Naive thymus-derived CD4-positive, alpha-beta T cell (primary cell): ENCODE results near the gene ZNF160. TPM values are rescaled to one million over a fixed set of nuclear protein-coding genes. Genes with fewer than 3 reads are reported as not detected.

ENCODE experiments used
- ATAC-seq: fragments of 150-1000 bp; cut with Tn5 transposase; 2 replicates; pipeline ENCODE4 v1.10.0; 2021; ENCODE audit warnings: mild to moderate bottlenecking, moderate library complexity
- CTCF ChIA-PET: fragments of 350-600 bp; sonication (Branson Sonifier 250); formaldehyde crosslinking; loops from one replicate; lab custom pipeline; 2021; ENCODE audit warnings: antibody characterized with exemption; lab: Charles Lee
- POLR2A ChIA-PET: fragments of 350-600 bp; sonication (Branson Sonifier 250); formaldehyde crosslinking; loops from one replicate; lab custom pipeline; 2021; ENCODE audit warnings: antibody characterized with exemption, inconsistent platforms; lab: Charles Lee
- DNase-seq, 9 donors: peaks; one replicate each; pipeline versions ENCODE4 v3.0.0 to v3.0.0-alpha.2; 2020 to 2022; ENCODE audit warnings: mixed read lengths in 1 of 9
- H3K27ac ChIP-seq: one replicate; pipeline ENCODE4 v1.7.0; 2013; ENCODE audit warnings: mild to moderate bottlenecking, low read depth, low read length, moderate library complexity
- H3K27me3 ChIP-seq, 2 donors: one replicate each; pipeline ENCODE4 v1.7.0; 2013; ENCODE audit warnings: low read length in 2 of 2, mild to moderate bottlenecking in 2 of 2, moderate library complexity in 2 of 2; ENCODE audit not compliant: control insufficient read depth in 2 of 2, insufficient read depth in 2 of 2
- H3K36me3 ChIP-seq, 3 experiments: 1 replicate in 2 of 3; 2 replicates in 1 of 3; pipeline ENCODE4 v1.7.0; 2013; ENCODE audit warnings: low read length in 3 of 3, mild to moderate bottlenecking in 3 of 3, moderate library complexity in 1 of 3; ENCODE audit not compliant: insufficient read depth in 3 of 3, control insufficient read depth in 2 of 3
- H3K4me1 ChIP-seq, 2 donors: one replicate each; pipeline ENCODE4 v1.7.0; 2013; ENCODE audit warnings: low read length in 2 of 2, mild to moderate bottlenecking in 2 of 2, moderate library complexity in 1 of 2; ENCODE audit not compliant: control insufficient read depth in 2 of 2, insufficient read depth in 2 of 2
- H3K4me3 ChIP-seq: 2 replicates; pipeline ENCODE4 v1.7.0; 2013; ENCODE audit warnings: mild to moderate bottlenecking, low read length
- H3K9me3 ChIP-seq, 3 experiments: 1 replicate in 2 of 3; 2 replicates in 1 of 3; pipeline ENCODE4 v1.7.0; 2013; ENCODE audit warnings: low read length in 3 of 3; ENCODE audit not compliant: control insufficient read depth in 2 of 3
- H3K27ac Mint-ChIP-seq, 9 donors: one replicate each; pipeline ENCODE4 v1.8.0; 2020 to 2022; ENCODE audit warnings: mixed read lengths in 9 of 9, mild to moderate bottlenecking in 8 of 9, moderate library complexity in 5 of 9, inconsistent platforms in 2 of 9
- H3K27me3 Mint-ChIP-seq, 5 donors: one replicate each; pipeline ENCODE4 v1.8.0; 2021 to 2022; ENCODE audit warnings: mixed read lengths in 5 of 5, mild to moderate bottlenecking in 1 of 5
- H3K36me3 Mint-ChIP-seq, 5 donors: one replicate each; pipeline ENCODE4 v1.8.0; 2020 to 2022; ENCODE audit warnings: mixed read lengths in 5 of 5, mild to moderate bottlenecking in 3 of 5, inconsistent platforms in 1 of 5
- H3K4me1 Mint-ChIP-seq, 7 donors: one replicate each; pipeline ENCODE4 v1.8.0; 2020 to 2022; ENCODE audit warnings: mixed read lengths in 7 of 7, mild to moderate bottlenecking in 3 of 7, inconsistent platforms in 1 of 7
- H3K4me3 Mint-ChIP-seq, 10 donors: one replicate each; pipeline ENCODE4 v1.8.0; 2020 to 2022; ENCODE audit warnings: mild to moderate bottlenecking in 10 of 10, mixed read lengths in 10 of 10, moderate library complexity in 6 of 10, inconsistent platforms in 2 of 10
- H3K9me3 Mint-ChIP-seq, 11 donors: one replicate each; pipeline ENCODE4 v1.8.0; 2020 to 2022; ENCODE audit warnings: mixed read lengths in 11 of 11, mild to moderate bottlenecking in 4 of 11, inconsistent platforms in 1 of 11, moderate library complexity in 1 of 11
- intact Hi-C, 2 donors: fragments of 100-400 bp; cut with micrococcal nuclease; formaldehyde crosslinking; loops; one replicate each; pipeline ENCODE4 v1.15.1; 2023
- polyA plus RNA-seq, 2 donors: library from polyadenylated mRNA; unstranded; fragments of 300-500 nt; fragmentation: Illumina TruSeq; gene quantifications; one replicate each; pipeline ENCODE4 v1.2.3, GENCODE V29; 2021
- total RNA-seq, 6 experiments: library from RNA in 5 of 6; stranded (reverse) in 5 of 6; gene quantifications; 1 replicate in 5 of 6; 2 replicates in 1 of 6; pipeline ENCODE4 v1.2.3 and lab custom pipeline; 2021 to 2026

ZNF160 gene
- total and polyA plus RNA-seq, 7 experiments from 2014 or later: 24.2 to 75.3 (median 40.9) TPM

DNA sequence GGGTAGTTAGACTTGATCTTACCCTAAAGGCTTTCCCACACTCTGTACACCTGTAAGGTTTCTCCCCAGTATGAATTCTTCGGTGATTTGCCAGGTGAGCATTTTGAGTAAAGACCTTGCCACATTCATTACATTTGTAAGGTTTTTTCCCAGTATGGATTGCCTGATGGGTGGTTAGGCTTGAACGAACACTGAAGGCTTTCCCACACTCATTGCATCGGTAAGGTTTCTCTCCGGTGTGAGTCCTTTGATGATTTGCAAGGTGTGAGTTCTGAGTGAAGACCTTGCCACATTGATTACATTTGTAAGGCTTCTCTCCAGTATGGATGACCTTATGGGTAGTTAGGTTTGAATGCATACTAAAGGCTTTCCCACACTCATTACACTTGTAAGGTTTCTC lies 35.0 kb downstream of the ZNF160 start:
- H3K9me3 Mint-ChIP-seq: peaks cover 14 to 94% (median 71%) of the 10 kb centered on the region in 11 donors
- POLR2A ChIA-PET: no interaction called here
- intact Hi-C loops: no loop called here

DNA sequence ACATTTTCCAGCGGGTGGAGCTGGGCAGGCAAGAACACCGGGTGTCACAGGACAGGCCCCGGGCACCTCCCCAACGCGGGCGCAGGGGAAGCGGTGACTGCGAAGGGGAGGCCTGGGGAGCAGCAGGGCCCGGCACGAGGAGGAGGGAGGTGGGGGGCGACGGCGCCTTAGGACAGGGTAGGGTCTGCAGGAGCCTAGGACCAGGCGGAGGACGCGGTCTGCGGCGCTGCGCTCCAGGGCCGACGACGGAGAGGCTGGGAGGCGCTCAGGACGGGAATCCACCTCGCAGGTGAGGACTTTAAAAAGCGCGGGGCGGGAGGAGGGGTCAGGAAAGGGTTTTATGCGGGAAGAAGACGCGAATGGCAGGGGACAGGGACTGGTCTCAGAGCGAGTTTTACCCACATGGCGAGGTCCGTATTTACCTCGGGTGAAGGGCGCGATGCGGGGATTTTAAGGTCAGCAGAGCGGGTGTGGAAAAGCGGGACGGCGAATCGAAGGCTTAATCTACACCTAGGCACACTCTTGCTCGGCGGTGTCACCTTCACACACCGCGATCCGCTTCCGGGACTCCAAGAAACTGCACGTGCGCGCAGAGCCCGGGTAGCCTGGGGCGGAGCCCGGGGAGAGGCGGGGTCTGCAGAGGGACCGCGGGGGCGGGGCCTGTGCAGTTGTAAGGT lies 45.2 kb downstream of the ZNF160 start:
- intact Hi-C loops: no loop called here
- peaks cover 0 to 63% (median 15%) of the 10 kb centered on the region in 3 experiments for H3K9me3 ChIP-seq
- POLR2A ChIA-PET: no interaction called here
- H3K27me3 ChIP-seq: no peaks in the 10 kb centered on the region
- Mint-ChIP-seq H3K27me3 (peaks cover 3 to 14% (median 8%) of the 10 kb centered on the region in 5 donors), H3K4me1 (peaks cover 0 to 8% (median 0%) of the 10 kb centered on the region in 7 donors), H3K4me3 (peak overlapping the region in 4 of 10 donors; percentile 12 to 68 (median 29)), H3K27ac (no peak overlapping the region), H3K9me3 (peaks cover 3 to 95% (median 62%) of the 10 kb centered on the region in 11 donors), H3K36me3 (peaks cover 4 to 19% (median 7%) of the 10 kb centered on the region in 5 donors)
- H3K4me3 ChIP-seq: no peak overlapping the region
- ATAC-seq (no peak), DNase-seq (no peak)
- H3K36me3 ChIP-seq: no peaks in the 10 kb centered on the region
- CTCF ChIA-PET: no interaction called here
- no peak overlapping the region for H3K27ac ChIP-seq
- no peaks in the 10 kb centered on the region for H3K4me1 ChIP-seq

More for the DNA sequence above, 35.0 kb downstream of the ZNF160 start:
- no peak overlapping the region for H3K27ac Mint-ChIP-seq
- ATAC-seq (no peak), DNase-seq (no peak)
- no peak overlapping the region for H3K4me3 Mint-ChIP-seq
- H3K27ac ChIP-seq: no peak overlapping the region
- no peak overlapping the region for H3K4me3 ChIP-seq
- peaks cover 29 to 91% (median 40%) of the 10 kb centered on the region in 3 experiments for H3K9me3 ChIP-seq
- no peaks in the 10 kb centered on the region for H3K4me1 ChIP-seq
- CTCF ChIA-PET: no interaction called here
- H3K36me3 ChIP-seq: peaks cover 15 to 49% (median 24%) of the 10 kb centered on the region in 3 experiments
- no peaks in the 10 kb centered on the region for H3K27me3 ChIP-seq
- peaks cover 32 to 78% (median 52%) of the 10 kb centered on the region in 5 donors for H3K36me3 Mint-ChIP-seq
- no peaks in the 10 kb centered on the region for H3K27me3 Mint-ChIP-seq
- H3K4me1 Mint-ChIP-seq: no peaks in the 10 kb centered on the region

DNA sequence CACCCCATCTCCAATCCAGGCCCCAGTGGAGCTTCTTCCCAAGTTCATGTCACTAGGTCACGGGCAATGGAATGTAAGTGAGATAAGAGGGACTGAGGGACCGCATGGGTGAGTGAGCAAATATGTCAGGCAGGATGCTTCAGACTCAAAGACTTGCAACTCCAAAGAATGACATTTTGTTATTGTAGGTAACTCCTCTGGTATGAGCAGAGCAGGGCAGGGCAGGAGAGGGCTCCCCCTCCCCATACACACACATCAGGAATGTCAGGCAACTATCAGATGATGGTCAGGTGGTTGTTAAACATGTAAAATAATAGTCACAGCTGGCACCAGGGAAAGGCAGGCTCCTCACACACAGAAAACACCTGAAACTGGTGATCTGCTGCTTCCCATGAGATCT lies 48.1 kb downstream of the ZNF160 start:
- peaks cover 3 to 14% (median 8%) of the 10 kb centered on the region in 5 donors for H3K27me3 Mint-ChIP-seq
- peaks cover 0 to 5% (median 0%) of the 10 kb centered on the region in 7 donors for H3K4me1 Mint-ChIP-seq
- H3K27me3 ChIP-seq: no peaks in the 10 kb centered on the region
- intact Hi-C loops: no loop called here
- no peaks in the 10 kb centered on the region for H3K4me1 ChIP-seq
- H3K36me3 Mint-ChIP-seq: peaks cover 0 to 23% (median 9%) of the 10 kb centered on the region in 5 donors
- no peaks in the 10 kb centered on the region for H3K36me3 ChIP-seq
- DNase-seq (no peak), ATAC-seq (no peak)
- H3K27ac Mint-ChIP-seq: no peak overlapping the region
- peaks cover 7 to 94% (median 56%) of the 10 kb centered on the region in 11 donors for H3K9me3 Mint-ChIP-seq
- H3K4me3 ChIP-seq: no peak overlapping the region
- ChIA-PET POLR2A (no interaction called here), CTCF (no interaction called here)
- H3K9me3 ChIP-seq: peaks cover 0 to 39% (median 0%) of the 10 kb centered on the region in 3 experiments
- H3K4me3 Mint-ChIP-seq: peak overlapping the region in 1 of 10 donors; percentile 59
- no peak overlapping the region for H3K27ac ChIP-seq

DNA sequence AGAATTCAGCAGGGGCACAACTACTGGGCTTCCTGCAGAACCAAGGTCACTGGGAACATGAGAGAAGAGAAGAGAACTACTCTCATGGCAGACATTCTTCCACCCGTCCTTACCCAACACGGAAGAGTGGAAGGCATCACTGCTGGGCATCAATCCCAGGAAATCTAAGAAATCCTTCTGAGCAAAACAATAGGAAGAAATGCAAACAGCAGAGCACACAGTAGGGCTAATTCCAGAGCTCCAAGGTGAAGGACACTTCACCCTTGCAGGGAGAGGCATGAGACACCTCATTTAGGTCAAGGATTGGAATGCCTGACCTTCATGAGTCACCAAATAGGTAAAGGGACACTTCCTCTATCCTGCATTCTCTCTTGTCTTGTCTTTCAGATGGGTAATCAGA lies 55.8 kb downstream of the ZNF160 start:
- intact Hi-C loops: no loop called here
- DNase-seq: no peak
- no peak overlapping the region for H3K27ac Mint-ChIP-seq
- no peak overlapping the region for H3K27ac ChIP-seq
- H3K4me1 Mint-ChIP-seq: no peaks in the 10 kb centered on the region
- peaks cover 0 to 11% (median 6%) of the 10 kb centered on the region in 5 donors for H3K36me3 Mint-ChIP-seq
- H3K9me3 Mint-ChIP-seq: peaks cover 14 to 83% (median 48%) of the 10 kb centered on the region in 11 donors
- no peaks in the 10 kb centered on the region for H3K4me1 ChIP-seq
- no peak for ATAC-seq
- H3K4me3 ChIP-seq: no peak overlapping the region
- peaks cover 0 to 44% (median 0%) of the 10 kb centered on the region in 3 experiments for H3K9me3 ChIP-seq
- CTCF ChIA-PET: no interaction called here
- H3K27me3 ChIP-seq: no peaks in the 10 kb centered on the region
- H3K27me3 Mint-ChIP-seq: no peaks in the 10 kb centered on the region
- POLR2A ChIA-PET: no interaction called here
- no peak overlapping the region for H3K4me3 Mint-ChIP-seq
- H3K36me3 ChIP-seq: no peaks in the 10 kb centered on the region

DNA sequence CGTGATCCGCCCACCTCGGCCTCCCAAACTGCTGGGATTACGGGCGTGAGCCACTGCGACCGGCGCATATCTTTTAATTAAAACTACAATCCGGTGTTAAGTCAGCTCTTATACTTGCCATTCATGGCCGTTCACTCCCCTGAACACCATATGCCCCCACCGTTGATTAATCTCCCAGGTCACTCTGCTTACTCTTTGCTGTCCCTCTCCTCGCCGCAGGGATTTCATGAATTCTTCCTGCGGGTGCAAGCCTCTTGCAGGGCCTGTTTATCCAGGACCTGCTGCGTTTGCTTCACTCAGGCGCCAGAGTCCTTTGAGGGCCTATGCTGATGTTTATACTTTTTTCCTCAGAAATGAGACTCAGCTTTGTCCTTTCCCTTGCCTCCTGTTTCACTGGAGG lies 57.7 kb downstream of the ZNF160 start:
- Mint-ChIP-seq H3K4me3 (no peak overlapping the region), H3K36me3 (peaks cover 0 to 13% (median 3%) of the 10 kb centered on the region in 5 donors), H3K27me3 (peaks cover 0 to 11% (median 0%) of the 10 kb centered on the region in 5 donors), H3K27ac (no peak overlapping the region), H3K9me3 (peaks cover 11 to 84% (median 50%) of the 10 kb centered on the region in 11 donors), H3K4me1 (no peaks in the 10 kb centered on the region)
- CTCF ChIA-PET: no interaction called here
- Histone ChIP-seq H3K9me3 (peaks cover 0 to 56% (median 0%) of the 10 kb centered on the region in 3 experiments), H3K36me3 (no peaks in the 10 kb centered on the region), H3K27me3 (no peaks in the 10 kb centered on the region), H3K27ac (no peak overlapping the region), H3K4me1 (no peaks in the 10 kb centered on the region), H3K4me3 (no peak overlapping the region)
- DNase-seq (no peak), ATAC-seq (no peak)
- intact Hi-C loops: no loop called here
- POLR2A ChIA-PET: no interaction called here

DNA sequence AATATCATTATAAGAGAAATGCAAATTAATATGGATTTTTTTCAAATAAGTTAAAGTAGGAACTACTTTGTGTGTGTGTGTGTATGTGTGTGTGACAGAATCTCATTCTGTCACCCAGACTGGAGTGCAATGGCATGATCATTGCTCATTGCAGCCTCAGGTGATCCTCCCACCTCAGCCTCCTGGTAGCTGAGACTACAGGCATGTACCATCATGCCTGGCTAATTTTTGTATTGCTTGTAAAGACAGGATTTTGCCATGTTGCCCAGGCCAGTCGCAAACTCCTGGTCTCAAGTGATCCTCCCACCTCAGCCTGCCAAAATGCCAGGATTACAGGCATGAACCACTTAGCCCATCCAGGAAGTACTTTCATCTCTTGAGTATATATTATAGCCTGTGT lies 61.9 kb downstream of the ZNF160 start:
- intact Hi-C loops: no loop called here
- H3K27ac ChIP-seq: no peak overlapping the region
- DNase-seq (no peak), ATAC-seq (no peak)
- no peak overlapping the region for H3K27ac Mint-ChIP-seq
- peaks cover 0 to 61% (median 0%) of the 10 kb centered on the region in 3 experiments for H3K9me3 ChIP-seq
- peaks cover 0 to 38% (median 14%) of the 10 kb centered on the region in 5 donors for H3K27me3 Mint-ChIP-seq
- peaks cover 0 to 8% (median 0%) of the 10 kb centered on the region in 7 donors for H3K4me1 Mint-ChIP-seq
- no peaks in the 10 kb centered on the region for H3K4me1 ChIP-seq
- CTCF ChIA-PET: no interaction called here
- peaks cover 15 to 97% (median 61%) of the 10 kb centered on the region in 11 donors for H3K9me3 Mint-ChIP-seq
- H3K36me3 ChIP-seq: no peaks in the 10 kb centered on the region
- H3K36me3 Mint-ChIP-seq: peaks cover 3 to 24% (median 7%) of the 10 kb centered on the region in 5 donors
- no peaks in the 10 kb centered on the region for H3K27me3 ChIP-seq
- POLR2A ChIA-PET: no interaction called here
- H3K4me3 ChIP-seq: no peak overlapping the region
- no peak overlapping the region for H3K4me3 Mint-ChIP-seq
